Body of pancreas (tissue), 4 donors: ENCODE data around the gene UBASH3A.

Experiments
- CTCF ChIP-seq, 7 experiments: fragments of 450-650 bp in 4 of 7; fragments of 200-600 bp in 3 of 7; sonication (generic) in 3 of 7; IDR thresholded peaks; one replicate each; pipeline ENCODE4 v1.5.1; 2016 to 2019; ENCODE audit warnings: antibody characterized with exemption in 7 of 7
- POLR2A ChIP-seq, 3 donors: fragments of 450-650 bp; IDR thresholded peaks; one replicate each; pipeline ENCODE4 v1.6.1; 2016; ENCODE audit warnings: antibody characterized with exemption in 3 of 3, mild to moderate bottlenecking in 2 of 3

- TF ChIP-seq CTCF (IDR thresholded peaks at IDR 0.05) (no peak), POLR2A (IDR thresholded peaks at IDR 0.05) (no peak)
These were observed 86.3 kb downstream of the UBASH3A start for GRCh38 chr21:42489991-42490390.
